NCI-H2171 treated with DMSO at 0.1 percent for 48 hours (cell line): ENCODE results near the gene MT1X.
A peak's percentile ranks its signal among the peaks of the same experiment; 100 is the strongest.
"Not testable (repeated sequence)": the region's sequence is repeated elsewhere in the genome, so short reads cannot be mapped to it uniquely, and the experiment has no call there.

Source experiments
- DNase-seq: peaks from one replicate; lab custom pipeline; 2025; lab: John Stamatoyannopoulos, UW

The MT1X gene

DNA sequence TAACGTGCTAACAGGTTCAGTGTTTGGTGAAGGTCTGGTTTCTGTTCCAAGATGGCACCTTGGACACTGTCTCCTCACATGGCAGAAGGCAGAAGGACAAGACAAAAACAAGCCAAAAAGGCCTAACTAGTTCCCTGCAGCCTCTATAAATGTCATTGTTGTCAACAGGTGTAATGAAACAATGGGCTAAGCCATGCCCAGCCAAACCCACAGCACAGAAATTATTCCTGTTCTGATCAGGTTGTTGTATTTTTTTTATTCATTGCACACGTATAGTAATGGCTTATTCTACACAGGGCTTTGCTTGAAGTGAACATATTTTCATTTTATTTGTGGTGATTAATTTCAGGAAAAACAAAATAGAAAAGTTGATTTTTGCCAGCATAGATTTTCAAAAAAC is 31.5 kb downstream of the MT1X start:
- no peak for DNase-seq

DNA sequence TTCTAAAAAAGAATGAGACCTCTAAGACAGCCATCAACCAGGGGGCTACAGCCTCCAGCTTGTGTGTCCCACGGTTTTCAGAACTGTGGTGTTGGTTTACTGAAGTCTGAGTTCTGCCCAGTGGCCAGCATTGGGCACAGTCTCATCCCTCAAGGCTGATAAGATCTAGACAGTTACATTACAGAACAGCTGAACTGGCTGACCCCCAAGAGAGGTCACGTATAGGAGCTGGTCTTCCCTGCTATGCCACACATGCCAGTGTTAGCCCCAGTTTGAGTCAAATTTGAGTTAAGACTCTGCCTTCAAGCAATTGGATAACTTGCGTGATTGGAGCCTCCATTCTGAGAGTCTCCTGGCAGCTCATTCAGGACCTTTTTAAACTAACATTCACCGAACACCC is 32.9 kb downstream of the MT1X start:
- no peak for DNase-seq

DNA sequence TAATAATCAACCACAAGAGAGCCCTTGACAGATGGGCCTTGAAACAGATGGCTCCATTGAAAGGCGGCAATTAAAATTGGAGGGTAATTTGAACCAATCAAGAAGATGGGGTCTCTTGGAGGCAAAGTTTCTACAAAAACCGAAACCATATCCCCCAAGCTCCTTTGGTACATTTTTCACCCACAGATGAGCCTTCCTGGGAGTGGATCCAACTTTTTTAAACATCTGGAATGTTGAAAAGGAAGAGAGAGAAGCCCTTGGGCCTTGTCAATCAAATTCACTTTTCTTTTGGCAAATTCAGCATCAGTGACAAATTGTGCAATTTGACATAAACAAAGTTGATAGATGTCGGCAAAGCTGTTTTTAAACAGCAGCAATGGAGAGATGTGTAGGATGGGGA is 34.5 kb downstream of the MT1X start:
- peak; percentile 92 for DNase-seq

DNA sequence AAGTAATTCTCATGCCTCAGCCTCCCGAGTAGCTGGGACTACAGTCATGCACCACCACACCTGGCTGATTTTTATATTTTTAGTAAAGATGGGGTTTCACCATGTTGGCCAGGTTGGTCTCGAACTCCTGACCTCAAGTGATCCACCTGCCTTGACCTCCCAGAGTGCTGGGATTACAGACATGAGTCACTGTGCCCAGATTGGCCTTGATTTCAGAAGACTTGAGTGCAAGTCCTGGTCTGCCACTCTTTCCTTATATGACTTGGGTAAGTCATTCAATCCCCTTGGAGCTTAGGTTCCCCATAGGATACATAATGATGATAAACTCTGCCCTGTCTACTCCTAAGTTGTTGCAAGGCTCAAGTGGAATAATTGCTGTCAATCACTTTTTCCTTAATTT is 35.3 kb downstream of the MT1X start:
- DNase-seq, result not testable (repeated sequence)

DNA sequence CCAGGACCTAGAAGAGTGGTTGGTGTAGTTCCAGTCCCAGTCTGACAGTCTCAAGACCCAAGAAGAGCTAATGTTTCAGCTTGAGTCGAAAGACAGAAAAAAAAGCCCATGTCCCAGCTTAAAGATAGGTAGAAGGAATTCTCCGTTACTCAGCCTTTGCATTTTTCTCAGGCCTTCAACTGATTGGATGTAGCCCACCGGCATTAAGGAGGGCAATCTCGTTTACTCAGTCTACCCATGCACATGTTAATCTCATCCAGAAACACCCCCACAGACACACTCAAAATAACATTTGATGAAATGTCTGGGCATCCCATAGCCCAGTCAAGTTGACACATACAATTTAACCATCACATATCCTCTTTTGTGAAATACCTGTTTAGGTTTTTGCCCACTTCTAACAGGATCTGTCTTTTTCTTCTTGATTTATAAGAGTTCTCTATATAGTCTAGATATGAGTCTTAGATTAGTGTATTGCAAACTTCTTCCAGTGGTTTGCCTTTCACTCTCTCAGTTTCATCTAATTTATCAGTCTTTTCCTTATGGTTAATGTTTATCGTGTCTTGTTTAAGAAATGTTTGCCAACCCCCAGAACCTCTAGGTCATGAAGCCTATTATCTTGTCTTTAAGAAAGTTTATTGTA is 40.1 kb downstream of the MT1X start:
- DNase-seq, result no peak

DNA sequence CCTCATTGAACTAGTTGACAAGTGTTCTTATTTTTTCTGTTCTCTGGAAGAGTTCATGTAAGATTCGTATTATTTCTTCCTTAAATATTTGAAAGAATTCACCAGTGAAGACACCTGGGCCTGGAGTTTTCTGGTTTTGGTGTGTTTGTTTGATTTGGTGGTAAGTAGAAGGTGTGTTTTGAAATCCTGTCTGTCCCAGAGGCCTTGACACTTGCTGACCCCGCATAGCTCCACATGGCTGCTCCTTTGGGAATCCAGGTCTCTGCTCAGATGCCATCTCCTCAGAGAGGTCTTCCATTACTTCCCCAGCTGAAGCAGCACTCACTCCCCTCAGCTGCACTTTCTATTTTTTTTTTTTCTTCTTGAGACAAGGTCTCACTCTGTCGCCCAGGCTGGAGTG is 41.9 kb downstream of the MT1X start:
- no peak for DNase-seq

DNA sequence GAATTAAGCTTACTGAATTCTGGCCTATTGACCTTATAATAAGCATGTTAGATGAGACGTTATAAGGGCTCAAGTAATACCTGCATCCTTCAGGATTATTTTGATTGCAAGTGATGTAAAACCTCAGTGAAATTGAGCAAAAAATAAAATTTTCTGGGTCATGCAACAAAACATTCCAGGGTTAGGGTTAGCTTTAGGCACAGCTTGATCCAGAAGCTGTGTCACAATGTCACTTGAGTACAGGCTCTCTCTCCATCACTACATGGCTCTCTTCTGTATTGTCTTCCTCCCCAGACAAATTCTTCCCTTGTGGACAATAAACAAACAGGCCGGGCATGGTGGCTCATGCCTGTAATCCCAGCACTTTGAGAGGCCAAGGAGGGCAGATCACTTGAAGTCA is 44.0 kb downstream of the MT1X start:
- no peak for DNase-seq

DNA sequence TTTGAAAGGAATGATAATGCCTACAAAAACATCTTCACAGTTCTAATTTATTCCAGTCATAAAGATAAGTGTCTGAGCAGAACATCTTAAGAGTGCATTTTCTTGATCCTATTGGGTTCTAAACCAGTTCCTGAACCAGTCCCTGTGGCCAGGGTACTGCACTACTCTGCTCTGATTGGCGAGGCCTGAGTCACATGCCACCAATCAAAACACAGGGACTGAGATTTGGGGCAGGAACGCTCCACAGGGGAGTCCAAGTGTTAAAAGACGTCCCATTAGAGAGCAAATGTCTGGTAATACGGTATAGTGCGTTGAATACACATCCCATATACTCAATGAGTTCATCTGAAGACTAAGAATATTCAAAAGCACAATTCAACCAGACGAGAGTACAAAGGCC is 44.7 kb downstream of the MT1X start:
- DNase-seq, result no peak

DNA sequence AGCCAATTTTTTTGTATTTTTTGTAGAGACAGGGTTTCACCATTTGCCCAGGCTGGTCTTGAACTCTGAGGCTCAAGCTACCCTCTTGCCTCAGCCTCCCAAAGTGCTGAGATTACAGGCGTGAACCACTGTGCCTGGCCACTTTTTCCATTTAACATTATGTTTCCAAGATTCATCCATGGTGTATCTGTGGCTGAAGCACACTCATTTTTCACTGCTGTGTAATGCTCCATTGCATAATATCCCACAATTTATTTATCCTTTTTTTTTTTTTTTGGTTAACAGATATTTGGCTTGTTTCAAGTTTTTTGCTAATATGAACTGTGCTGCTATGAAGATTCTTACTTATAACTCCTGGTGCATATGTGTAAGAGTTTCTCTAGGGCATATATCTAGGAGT is 45.8 kb downstream of the MT1X start:
- DNase-seq, result no peak

DNA sequence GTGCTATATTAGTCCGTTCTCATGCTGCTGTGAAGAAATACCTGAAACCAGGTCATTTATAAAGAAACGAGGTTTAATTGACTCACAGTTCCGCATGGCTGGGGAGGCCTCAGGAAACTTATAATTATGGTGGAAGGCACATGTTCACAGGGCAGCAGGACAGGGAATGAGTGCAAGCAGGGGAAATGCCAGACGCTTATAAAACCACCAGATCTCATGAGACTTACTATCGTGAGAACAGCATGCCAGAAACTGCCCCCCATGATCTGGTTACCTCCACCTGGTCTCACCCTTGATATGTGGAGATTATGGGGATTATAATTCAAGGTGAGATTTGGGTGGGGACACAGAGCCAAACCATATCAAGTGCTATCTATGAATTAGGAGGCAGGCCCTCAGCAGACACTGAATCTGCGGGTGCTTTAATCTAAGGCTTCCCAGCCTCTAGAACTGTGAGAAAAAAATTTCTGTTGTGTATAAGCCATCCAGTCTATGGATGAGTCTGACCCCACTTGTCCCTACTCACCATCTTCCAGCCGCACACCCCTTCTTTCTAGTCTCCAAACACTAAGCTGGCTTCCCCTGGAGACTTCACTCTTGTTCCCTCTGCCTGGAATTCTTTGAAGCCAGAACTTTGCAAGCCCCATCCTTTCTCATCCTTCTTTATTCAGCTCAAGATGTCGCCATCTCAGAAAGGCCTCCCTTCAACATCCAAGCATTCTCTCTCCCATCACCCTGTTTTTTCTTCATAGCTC is 46.9 kb downstream of the MT1X start:
- DNase-seq, result no peak

DNA sequence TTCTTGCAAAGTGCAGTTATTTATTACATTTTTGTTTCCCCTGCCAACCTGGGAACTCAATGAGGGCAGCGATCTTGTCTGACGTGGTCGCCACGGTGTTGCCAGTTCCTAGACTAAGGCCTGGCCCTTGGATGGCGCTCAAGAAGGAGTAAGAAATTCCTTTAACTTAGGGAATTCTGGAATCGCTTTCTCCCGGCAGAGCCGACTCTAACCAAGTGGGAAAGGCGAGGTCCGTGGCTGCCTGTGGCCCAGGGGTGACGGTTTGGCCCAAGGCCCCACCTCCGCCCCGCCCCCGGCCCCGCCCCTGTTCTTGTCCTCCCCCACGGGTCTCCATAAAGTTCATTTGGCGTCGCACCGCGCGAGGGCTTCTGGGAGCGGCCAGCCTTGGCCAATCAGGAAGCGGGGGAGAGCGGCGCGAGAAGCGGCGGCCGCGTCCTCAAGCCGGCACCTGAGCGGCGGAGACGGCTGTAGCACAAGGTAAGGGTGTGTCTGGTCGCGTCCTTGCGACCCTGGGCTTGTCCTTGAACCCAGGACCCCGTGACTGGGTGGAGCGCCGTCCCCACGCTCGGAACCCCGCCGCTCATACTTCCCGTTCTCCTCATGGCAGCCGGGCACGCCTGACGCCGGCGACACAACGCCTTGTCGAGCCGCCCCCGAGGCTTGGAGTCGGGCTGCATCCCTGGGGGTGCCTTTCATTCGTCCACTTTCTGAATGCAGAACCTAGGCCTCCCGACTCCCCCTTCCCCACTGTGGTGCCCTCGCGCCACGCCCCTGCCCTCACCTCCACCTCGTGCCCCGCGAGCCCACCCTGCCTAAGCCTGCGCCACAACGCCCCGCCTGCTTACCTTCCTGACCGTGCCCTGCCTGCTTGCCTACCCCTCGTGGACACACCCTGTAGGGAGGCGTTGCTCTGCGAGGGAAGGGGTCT is 47.7 kb downstream of the MT1X start, which contains the start of gene NUP93:
Gene NUP93, plus strand, starts transcription at position 395 of the 928 bp plus-strand sequence. CDS start 18,119 bp downstream, outside the sequence.
- DNase-seq, result peak; percentile 93

DNA sequence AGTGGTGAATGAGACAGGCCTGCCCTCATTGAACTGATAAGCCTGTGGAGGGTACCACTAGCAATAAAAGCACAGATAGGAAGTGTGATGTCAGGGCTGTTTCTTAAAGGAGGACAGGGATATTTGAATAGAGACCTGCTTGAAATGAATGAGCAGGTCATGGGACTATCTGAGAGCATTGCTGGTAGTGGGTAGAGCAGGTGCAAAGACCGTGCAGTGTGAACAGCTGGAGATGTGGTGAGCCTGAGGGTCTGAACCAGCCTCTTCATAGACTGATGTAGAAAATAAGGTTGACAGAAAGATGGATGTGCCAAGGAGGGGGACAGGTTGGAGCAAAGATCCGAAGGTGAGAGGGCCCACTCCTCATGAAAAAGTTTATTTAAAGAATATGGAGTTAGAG is 50.1 kb downstream of the MT1X start:
- no peak for DNase-seq

DNA sequence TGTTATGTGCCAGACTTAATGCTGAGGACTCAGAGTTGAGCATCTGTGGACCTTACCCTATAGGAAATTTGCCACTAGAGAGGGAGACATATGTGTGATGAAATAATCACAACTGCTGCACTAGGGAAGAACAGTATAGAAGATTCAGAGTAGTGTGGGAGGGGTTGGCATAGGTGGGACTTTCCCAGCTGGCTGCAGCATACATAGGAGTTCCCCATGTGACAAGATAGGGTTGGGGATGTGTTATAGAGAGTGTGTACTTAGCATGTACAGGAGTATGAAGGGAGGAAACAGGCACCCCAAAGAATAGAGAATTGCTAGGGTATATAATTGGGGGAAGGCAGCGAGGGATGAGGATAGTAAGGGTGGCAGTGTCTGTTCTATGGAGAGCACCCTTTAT is 50.6 kb downstream of the MT1X start:
- no peak for DNase-seq
